Left lobe of liver (tissue), 2 donors: ENCODE results near the gene RING1. TPM values are rescaled to one million over a fixed set of nuclear protein-coding genes. Genes with fewer than 3 reads are reported as not detected.

ENCODE experiments used
- ATAC-seq: fragments of 200-7000 bp; cut with Tn5 transposase; one replicate; pipeline ENCODE4 v1.9.1; 2020; ENCODE audit warnings: mild to moderate bottlenecking, moderate library complexity
- DNase-seq: peaks from one replicate; pipeline ENCODE4 v3.0.0-alpha.2; 2020; ENCODE audit warnings: low spot score
- total RNA-seq: library from RNA; stranded (reverse); gene quantifications from one replicate; pipeline ENCODE4 v1.2.1, GENCODE V29; 2021
- donor health status: DM: no; HTN: no; CAD: no; lungs with moderate emphysema.
- donor health status: DM: no; HTN: yes; CAD: no.

RING1 gene
- total RNA-seq, 1 donor from 2014 or later: 19.2 TPM

DNA sequence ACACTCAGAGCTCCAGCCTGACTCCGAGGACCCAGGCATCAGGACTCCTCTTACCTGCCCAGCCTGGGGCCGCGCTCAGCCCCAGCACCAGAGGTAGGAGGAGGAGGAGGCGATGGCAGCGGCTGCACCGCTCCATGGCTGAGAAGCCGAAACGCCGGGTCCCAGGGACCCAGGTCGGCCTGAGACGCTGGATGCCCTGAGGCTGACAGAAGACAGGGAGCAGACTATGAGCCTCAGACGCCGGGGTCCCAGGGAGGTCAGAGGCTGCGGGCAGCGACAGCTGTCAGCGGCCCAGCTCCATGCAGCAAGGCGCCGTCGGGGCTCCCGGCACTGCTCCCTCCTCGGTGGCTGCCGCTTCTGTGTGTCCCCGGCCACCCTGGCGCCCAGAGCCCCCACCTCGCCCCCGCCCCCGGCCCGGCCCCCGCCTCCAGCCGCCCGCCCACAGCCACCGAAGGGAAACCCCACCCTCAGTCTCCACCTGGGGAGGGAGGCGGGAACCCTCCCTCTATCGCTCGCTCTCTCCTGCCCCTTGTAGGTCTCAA, 16.1 kb upstream of the RING1 start, which contains the start of gene COL11A2:
Gene COL11A2 (minus strand): TSS at position 363 of the 542 bp plus-strand sequence. CDS start 227 bp downstream, at position 136.
- DNase-seq: no peak
- no peak for ATAC-seq

DNA sequence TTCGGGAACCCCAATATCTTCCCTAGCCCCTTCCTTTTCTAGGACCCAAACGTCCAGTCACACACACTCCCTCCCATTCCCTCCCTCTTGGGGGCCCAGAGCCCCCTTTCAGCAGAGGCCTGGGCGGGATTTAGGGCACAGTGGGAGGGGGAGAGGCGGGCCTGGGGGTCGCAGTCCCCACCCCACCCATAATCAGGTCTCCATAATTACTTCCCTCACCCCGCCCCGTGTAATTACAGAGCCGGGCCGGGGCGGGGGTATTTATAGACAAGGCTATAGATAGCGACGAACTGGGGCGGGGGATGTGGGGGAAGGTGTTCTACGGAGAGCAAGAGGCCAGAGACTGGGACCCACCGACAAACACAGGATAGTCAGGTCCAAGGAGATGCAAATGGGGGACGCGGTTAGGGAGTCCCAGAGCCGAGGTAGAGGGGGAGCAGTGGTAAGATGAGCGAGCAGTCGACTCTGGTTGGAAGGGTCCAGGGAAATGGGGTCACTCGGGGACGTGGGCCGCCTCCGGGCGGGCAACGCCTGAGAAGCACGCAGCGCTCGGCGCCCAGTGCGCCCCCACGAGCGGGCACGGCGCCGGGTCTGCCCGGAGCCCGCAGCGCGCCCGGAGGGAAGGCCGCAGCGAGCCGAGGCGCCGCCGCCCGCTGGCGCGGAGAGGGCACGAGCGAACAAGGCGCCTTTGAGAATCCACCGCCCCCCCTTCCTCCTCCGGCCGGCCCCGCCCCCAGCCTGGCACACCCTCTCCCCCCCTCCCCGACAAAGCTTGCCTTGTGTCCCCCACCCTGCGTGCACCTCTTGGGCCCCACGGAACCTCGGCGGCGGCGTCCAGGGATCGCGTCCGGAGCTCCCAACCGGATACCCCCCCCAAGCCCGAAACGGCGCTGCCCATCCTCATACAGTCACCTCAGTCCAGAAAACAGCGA, 15.4 kb upstream of the RING1 start:
- ATAC-seq (peak; percentile 4), DNase-seq (no peak)

DNA sequence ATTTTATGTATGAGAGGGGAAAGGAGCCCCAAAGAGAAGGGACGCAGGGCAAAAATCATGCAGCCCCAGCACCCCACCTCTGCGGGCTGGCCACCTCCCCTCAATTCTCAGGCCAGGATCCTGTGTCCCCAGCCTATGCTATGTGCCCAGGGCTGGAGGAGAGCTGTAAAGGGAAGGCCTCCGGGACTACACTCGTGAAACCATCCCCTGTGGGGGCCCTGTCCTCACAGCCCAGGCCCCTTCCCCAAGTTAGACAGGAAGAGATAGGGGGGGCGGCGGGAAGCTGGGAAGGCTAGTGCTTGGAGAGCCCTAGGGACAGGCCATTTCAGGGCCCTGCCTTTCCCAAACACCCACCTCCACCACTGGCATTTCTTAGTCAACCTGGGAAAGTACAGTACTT, 14.7 kb upstream of the RING1 start:
- no peak for ATAC-seq
- DNase-seq: no peak

DNA sequence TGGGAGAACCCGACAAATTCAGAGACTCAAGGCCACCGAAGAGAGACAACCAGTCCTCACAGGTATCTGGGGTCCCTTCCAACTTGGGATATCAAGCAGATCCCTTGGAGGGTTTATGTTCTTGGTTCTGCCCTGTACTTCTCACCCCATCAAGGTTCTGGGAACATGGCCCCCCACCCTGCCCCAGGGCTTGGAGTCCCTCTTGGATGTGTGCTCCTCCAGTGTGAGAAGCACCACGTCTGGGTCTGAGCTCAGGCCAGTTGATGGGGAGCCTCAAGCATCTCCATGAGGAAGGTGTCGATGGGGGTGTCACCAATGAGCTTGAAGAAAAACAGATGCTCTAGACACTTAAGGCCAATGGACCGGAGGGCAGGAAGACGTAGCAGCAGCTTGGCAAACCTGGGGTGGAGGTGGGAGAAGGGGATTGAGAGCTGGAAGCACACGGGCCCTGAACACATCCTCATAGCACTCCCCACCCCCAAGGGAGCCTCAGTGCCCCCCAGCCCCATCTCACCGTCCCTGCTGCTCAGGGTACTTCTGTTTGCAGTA, 13.8 kb upstream of the RING1 start:
- DNase-seq (no peak), ATAC-seq (no peak)

DNA sequence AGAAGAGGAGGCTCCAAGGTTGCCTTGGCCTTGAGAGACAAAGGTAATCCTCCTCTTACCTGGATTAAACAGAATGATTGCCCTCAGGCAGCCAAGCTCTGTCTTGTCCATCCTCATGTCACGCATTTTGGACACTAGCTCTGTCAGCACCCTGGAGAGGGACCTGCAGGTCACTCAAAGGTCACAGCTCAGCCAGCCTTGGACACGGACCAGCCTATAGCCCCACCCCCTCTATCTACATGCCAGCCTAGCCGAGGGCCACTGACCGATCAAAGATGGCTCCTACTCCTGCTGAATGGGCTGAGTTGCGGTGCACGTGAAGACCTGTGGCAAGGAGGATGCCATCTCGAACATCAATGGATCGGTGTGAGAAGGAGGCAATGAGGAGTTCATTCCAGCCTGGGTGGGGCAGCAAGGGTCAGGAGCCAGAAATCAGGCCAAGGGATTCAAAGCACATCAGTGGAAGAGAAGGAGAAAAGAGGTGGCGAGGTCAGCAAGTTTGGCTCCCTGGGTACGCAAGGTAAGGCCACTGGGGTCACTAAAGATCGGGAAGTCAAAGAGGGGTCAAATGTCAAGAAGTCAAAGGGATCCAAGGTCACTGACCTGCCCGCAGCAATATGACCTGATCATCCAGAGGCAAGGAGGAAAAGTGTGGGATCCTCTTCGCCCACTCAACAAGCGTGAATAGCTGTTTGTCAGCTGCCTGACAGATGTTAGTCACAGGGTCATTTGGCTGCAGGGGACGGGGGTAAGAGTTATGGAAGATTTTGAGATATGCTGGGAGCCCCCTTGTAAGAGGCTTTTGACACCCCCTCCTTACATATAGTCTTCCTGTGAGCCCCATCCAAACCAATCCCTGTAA, 12.8 kb upstream of the RING1 start:
- ATAC-seq: peak; percentile 64
- DNase-seq: peak; percentile 80

DNA sequence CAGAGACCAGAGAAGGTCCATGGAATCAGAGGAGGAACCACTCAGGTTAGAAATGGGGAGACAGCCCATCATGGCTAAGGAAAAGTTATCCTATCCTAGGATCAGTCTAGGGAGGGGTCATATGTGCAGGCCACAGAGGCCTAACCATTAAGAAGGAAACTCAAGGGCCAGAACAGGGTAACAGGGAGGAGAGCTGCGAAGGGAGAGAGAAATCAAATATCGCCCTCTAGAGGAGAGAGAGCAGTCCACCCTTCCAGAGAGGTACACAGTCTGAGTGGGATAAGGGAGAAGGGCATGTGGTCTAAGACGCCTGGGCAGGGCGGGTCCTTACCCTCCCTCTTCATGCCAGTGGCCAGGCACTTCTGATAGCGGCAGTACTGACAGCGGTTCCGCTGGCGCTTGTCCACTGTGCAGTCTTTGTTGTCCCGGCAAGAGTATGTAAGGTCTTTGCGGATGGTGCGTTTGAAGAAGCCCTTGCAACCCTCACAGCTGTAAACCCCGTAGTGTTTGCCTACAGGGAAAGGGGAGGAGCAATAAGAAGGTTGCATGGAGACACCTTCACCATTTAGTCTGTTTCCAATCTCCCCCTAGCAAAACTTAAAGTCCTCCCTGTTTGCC, 10.8 kb upstream of the RING1 start:
- peak; percentile 9 for ATAC-seq
- no peak for DNase-seq

DNA sequence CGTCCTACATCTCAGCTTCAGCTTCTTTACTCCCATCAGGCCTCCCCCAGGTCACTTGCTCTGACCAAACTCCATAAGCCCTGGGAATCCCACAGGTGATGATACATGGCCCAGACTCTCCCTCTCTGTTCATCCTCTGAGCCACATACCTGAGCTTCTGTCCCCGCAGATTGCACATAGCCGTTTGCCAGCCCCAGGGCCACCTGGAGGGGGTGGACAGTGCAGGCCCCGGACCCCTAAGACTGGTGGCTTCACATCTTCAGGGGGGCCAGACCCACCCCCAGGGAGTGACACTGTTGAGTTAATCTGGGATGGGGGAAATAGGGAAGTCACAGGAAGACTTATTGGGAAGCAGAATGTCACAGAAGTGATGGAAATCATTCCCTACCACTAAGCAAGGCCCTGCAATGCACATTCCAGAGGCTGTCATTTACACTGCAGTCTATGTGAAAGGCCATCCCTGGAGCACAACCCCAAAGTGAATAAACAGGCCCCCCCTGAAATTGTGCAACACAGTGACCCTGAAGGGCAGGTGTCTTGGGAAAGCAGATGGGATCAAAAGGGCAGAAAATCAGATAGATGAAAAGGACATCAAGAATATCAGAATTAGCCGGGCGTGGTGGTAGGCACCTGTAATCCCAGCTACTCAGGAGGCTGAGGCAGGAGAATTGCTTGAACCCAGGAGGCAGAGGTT, 10.0 kb upstream of the RING1 start:
- peak; percentile 79 for DNase-seq
- peak; percentile 5 for ATAC-seq

DNA sequence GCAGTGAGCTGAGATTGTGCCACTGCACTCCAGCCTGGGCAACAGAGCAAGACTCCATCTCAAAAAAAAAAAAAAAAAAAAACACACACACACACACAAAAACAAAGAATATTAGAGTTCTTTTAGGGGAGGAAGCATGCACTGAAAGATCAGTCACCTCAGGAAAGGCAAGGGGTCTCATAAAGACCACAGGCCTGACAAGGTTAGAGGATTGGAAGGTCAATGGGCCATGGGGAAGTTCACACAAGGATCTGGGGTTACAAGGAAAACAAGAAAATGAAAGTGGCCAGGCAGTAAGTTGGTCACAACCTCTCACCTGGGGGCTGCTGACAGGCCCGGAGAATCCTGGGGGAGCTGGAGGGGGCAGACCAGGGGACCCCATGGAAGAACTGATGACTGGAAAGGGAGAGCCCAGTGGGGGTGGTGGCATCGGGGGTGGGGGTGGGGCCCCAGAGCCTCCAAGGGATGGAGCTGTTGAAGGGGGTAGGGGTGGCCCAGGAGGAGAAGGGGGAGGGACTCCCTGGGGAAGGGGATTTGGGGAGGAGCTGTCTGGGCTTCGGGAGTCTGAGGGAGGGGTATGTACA, 9.4 kb upstream of the RING1 start:
- DNase-seq (no peak), ATAC-seq (no peak)

DNA sequence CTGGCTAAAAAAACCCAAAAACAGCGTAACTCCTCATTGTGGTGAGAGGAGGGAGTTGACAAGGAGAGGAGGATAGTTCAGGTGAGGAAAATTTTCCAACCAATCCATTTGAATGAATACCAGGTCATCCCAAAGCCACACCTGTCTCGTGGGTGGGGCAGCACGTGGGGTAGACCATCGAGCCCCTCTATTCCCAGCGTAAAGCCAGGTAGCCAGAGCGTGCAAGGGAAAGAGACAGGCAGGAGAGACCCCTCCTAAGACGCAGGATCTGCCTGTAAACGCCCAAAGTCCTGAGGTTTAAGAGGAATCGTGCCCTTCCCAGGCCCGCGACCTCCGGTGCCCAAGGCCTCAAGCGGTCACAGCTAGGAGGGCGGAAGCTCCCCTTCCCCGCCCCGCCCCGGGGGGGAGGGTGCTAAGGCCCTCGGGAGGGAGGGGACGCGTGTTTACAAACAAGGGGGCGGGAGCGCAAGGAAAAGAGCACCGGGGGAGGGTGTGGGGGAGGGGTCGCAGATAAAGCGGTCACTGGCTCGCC, 8.5 kb upstream of the RING1 start:
- no peak for DNase-seq
- ATAC-seq: peak; percentile 64

DNA sequence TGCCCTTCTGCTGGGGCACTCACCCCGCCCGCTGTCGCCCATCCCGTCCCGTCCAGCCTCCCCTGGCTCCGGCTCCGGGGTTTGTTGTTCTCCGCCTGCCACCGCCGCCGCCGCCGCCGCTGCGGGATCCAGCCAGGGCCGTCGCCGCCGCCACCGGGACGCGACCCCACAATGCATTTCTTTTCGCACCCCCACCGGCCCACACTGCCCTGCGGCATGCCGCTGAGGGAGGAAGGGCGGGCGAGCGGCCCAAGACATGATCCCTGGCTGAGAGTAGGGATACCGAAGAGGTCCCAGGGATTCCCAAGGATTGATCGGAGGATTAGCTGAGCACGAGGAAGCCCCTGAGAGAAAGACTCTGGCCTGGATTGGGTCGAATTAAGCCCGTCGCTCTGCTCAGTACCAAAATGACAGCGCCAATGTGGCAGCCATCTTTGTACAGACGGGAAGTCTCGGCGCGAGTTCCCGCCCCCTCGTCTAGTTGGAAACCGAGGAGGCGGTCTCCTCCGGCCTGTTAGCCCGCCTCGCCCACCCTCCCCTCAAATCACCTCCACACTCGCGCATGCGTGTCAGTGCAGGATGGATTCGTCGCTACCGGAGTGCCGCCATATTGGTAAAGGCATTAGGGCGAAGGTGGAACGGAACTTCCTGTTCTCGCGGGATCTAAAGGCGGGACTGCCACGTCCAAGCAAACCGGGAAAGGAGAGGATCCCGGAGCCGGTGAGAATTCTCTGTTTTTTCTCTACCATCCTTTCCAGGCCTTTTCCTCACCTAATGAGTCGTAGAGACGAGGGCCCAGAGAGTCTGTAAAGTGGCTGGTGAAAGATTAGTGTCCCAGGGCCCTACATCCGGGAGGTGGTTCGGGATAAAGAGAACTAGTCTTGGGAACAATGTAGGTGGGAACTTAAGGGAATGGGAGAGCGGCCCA, 7.8 kb upstream of the RING1 start, which contains the start of the genes RXRB and SLC39A7:
Gene RXRB (minus strand): TSS at position 447 of the 928 bp plus-strand sequence. CDS start 189 bp downstream, at position 258.
Gene SLC39A7 (plus strand): TSS at position 649 of the 928 bp plus-strand sequence. CDS start 379 bp downstream, outside the sequence.
- DNase-seq (peak; percentile 99), ATAC-seq (peak; percentile 72)

DNA sequence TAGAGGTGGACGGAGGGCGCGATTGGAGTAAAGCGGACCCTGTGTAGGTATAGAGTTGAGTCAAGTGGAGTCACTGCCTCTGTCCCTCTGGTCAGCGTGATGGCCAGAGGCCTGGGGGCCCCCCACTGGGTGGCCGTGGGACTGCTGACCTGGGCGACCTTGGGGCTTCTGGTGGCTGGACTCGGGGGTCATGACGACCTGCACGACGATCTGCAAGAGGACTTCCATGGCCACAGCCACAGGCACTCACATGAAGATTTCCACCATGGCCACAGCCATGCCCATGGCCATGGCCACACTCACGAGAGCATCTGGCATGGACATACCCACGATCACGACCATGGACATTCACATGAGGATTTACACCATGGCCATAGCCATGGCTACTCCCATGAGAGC, 7.2 kb upstream of the RING1 start:
- ATAC-seq (no peak), DNase-seq (no peak)

DNA sequence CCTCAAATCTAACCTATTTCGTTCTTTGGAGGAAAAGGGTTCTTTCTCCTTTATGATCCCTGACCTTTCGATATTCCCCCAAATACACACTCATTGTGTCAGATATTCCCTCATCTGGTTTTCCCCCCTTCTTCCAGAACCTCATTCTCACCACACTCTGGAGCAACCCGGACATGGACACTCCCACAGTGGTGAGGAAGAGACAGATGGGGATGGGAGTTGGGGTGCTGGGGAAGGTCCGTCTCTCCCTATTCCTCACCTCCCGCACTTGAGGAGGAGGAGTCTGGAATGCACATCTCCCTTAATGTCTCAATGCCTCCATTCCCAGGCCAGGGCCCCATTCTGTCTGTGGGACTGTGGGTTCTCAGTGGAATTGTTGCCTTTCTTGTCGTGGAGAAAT, 6.4 kb upstream of the RING1 start:
- ATAC-seq (no peak), DNase-seq (no peak)

DNA sequence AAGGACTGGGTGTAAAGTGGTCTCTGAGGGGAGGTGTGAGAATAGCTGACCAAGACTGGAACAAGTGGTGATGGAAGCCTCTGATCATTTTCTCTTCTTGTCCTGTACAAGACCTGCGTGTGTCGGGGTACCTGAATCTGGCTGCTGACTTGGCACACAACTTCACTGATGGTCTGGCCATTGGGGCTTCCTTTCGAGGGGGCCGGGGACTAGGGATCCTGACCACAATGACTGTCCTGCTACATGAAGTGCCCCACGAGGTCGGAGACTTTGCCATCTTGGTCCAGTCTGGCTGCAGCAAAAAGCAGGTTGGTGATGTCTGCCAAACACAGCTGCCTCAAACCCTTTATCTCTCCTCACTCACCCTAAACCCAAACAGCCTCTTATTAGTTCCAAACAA, 5.5 kb upstream of the RING1 start:
- DNase-seq: no peak
- no peak for ATAC-seq

DNA sequence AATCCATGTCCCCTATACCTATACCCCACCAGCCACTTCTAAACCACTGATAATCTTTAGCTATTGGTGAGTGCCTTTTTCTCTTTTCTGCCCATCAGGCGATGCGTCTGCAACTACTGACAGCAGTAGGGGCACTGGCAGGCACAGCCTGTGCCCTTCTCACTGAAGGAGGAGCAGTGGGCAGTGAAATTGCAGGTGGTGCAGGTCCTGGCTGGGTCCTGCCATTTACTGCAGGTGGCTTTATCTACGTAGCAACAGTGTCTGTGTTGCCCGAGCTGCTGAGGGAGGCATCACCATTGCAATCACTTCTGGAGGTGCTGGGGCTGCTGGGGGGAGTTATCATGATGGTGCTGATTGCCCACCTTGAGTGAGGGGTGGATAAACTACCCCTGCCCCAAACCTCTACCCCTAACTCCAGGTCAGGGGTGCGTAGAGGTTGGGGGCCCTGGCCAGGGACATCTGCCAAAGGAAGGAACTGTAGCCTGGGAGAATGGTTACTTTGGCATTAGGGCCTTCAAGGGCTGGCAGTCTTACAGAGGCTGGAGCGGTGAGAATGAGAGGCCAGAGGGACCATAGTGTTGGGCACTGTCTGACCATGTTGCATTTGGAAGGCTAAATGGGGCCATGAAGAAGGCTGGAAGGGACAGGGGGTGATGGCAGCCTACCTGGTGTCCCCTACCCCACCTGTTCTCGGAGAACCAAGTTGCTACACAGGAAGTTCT, 4.7 kb upstream of the RING1 start:
- ATAC-seq (no peak), DNase-seq (no peak)

DNA sequence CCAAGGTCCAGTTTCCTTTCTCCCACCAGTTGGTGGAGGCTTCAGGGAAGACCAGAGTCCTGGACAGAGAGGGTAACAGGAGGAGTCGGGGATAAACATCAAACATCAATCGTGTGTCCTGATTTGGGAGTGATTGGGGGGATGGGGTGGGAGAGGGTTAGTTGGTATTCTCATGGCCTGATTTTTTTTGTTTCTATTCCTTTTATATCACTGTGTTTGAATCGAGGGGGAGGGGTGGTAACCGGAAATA, 4.2 kb upstream of the RING1 start:
- no peak for DNase-seq
- no peak for ATAC-seq

DNA sequence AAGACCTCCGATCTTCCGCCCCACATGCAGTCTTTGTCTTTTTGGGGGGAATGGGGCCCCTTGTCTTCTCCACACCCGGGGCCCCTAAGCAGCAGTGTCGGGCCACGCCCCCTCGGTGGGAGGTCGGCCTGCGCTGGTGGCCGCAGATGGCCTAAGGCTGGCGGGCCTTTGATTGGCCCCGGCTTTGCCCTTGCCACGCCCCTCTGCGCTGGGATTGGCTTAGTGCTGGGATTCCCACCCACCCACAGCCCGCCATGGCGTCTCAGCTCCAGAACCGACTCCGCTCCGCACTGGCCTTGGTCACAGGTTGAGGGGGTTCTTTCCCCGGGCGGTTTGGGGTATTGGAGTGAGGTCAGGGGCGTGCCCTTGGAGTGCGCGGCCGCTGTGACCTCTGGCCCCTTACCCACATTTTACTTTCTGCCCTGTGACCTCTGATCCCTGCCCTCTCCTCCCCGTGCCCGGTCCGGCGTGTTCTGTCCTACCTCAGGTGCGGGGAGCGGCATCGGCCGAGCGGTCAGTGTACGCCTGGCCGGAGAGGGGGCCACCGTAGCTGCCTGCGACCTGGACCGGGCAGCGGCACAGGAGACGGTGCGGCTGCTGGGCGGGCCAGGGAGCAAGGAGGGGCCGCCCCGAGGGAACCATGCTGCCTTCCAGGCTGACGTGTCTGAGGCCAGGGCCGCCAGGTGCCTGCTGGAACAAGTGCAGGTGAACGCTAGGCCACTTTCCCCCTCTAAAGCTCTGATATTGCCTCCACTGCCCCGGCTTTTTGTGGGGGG, 3.7 kb upstream of the RING1 start, which contains the start of gene HSD17B8:
Gene HSD17B8 (plus strand): TSS at position 241 of the 776 bp plus-strand sequence. CDS start 14 bp downstream, at position 255.
- DNase-seq (peak; percentile 95), ATAC-seq (peak; percentile 69)
